GM18873 (cell line): ENCODE data around the gene POMGNT2.

Experiments used
- ATAC-seq: cut with Tn5 transposase; IDR thresholded peaks from one replicate; pipeline ENCODE4 v1.9.1; 2021; ENCODE audit warnings: mild to moderate bottlenecking, moderate library complexity, moderate number of reproducible peaks; ENCODE audit not compliant: unreplicated experiment, low FRiP score

Gene POMGNT2

GRCh38 chr3:43104039-43104438 is 1.8 kb downstream of the POMGNT2 start:
- ATAC-seq, result no peak

- no peak for ATAC-seq
These were observed 3.0 kb downstream of the POMGNT2 start for GRCh38 chr3:43102773-43103480.

GRCh38 chr3:43098761-43099160 is 7.1 kb downstream of the POMGNT2 start:
- ATAC-seq, result no peak

- ATAC-seq, result no peak
These were observed 8.3 kb downstream of the POMGNT2 start for GRCh38 chr3:43097400-43098080.

- no peak for ATAC-seq
These were observed 9.1 kb downstream of the POMGNT2 start for GRCh38 chr3:43096761-43097160.

- no peak for ATAC-seq
These were observed 10.5 kb downstream of the POMGNT2 start for GRCh38 chr3:43095370-43095769.

- no peak for ATAC-seq
These were observed 11.0 kb downstream of the POMGNT2 start for GRCh38 chr3:43094851-43095250.

GRCh38 chr3:43094381-43094780 is 11.5 kb downstream of the POMGNT2 start:
- ATAC-seq, result no peak

- no peak for ATAC-seq
These were observed 11.9 kb downstream of the POMGNT2 start for GRCh38 chr3:43093974-43094373.

GRCh38 chr3:43093006-43093405 is 12.9 kb downstream of the POMGNT2 start:
- no peak for ATAC-seq

- no peak for ATAC-seq
These were observed 14.4 kb downstream of the POMGNT2 start for GRCh38 chr3:43091481-43091880.

- ATAC-seq, result no peak
These were observed 15.6 kb downstream of the POMGNT2 start for GRCh38 chr3:43090238-43090637.

- no peak for ATAC-seq
These were observed 16.8 kb downstream of the POMGNT2 start for GRCh38 chr3:43089081-43089480.

GRCh38 chr3:43087249-43087776 is 18.6 kb downstream of the POMGNT2 start:
- ATAC-seq, result no peak

- no peak for ATAC-seq
These were observed 19.3 kb downstream of the POMGNT2 start for GRCh38 chr3:43086460-43087165.

GRCh38 chr3:43082457-43082856 is 23.4 kb downstream of the POMGNT2 start:
- no peak for ATAC-seq

- ATAC-seq, result no peak
These were observed 24.1 kb downstream of the POMGNT2 start for GRCh38 chr3:43081796-43082195.

- no peak for ATAC-seq
These were observed 24.9 kb downstream of the POMGNT2 start for GRCh38 chr3:43080726-43081568.

GRCh38 chr3:43079536-43080332 is 26.1 kb downstream of the POMGNT2 start:
- ATAC-seq, result no peak

- no peak for ATAC-seq
These were observed 28.2 kb downstream of the POMGNT2 start for GRCh38 chr3:43077707-43078106.
